ENCODE data around the gene ADK.

Gene ADK

DNA sequence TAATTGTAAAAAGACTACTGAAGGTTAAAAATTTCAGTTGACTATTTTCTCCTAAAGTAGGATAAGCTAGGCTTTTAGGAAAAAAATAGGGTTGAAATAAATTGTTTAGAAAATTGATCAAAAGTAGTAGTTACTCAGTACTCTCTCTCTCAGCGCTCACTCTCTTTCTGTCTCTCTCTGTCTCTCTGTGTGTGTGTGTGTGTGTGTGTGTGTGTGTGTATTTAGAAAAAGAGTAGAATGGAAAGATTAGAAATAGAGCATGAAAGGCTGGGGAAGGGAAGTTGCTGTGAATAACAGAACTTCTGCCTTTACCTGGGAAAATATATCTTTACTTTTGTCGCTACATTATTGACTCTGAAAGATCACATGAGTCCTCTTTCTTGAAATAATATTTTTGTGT lies 20.6 kb downstream of the ADK start:
- H3K4me1 ChIP-seq (ENCODE audit: insufficient read depth, low read length, poor library complexity, severe bottlenecking): peaks cover 9% of the 10 kb centered on the region

DNA sequence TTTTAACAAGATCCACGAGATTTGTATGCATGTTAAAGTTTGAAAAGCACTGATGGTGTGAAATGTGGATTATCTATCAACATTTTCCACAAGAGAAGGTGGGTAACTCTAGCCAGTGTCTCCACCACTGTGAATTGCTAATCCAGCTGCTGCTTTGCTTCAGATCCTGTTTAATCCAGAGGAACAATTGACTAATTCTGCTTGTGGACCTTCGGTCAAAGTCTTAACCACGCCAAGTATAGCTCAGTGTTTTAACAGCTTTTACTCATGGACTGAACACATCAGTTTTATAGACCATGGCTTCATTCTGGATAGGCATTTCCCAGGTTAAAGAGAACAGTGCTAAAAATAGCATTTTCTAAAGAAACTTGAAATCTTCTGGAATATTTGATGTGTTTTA lies 23.5 kb downstream of the ADK start:
- H3K4me1 ChIP-seq (ENCODE audit: insufficient read depth, low read length, poor library complexity, severe bottlenecking): peaks cover 30% of the 10 kb centered on the region
- H2AFZ ChIP-seq (ENCODE audit: low read length): no peak overlapping the region
- no peaks in the 10 kb centered on the region for H3K9me2 ChIP-seq (replicated peaks; ENCODE audit: low read depth, low read length)
- 0 out of 2 replicates have a peak, but pooled peaks cover 9% of the 10 kb centered on the region for H3F3A ChIP-seq (ENCODE audit: low read depth)
- no peaks in the 10 kb centered on the region for H3K27me3 ChIP-seq (ENCODE audit: insufficient read depth, low read length, poor library complexity, severe bottlenecking)
- no peak overlapping the region for H3K4me3 ChIP-seq (ENCODE audit: low read length, poor library complexity, severe bottlenecking)
- no peaks in the 10 kb centered on the region for H3K36me3 ChIP-seq (ENCODE audit: insufficient read depth, low read length)
- TF ChIP-seq EZH2phosphoT487 (IDR thresholded peaks at IDR 0.05; ENCODE audit: borderline replicate concordance): no peak
- TF ChIP-seq, protein P1, sequence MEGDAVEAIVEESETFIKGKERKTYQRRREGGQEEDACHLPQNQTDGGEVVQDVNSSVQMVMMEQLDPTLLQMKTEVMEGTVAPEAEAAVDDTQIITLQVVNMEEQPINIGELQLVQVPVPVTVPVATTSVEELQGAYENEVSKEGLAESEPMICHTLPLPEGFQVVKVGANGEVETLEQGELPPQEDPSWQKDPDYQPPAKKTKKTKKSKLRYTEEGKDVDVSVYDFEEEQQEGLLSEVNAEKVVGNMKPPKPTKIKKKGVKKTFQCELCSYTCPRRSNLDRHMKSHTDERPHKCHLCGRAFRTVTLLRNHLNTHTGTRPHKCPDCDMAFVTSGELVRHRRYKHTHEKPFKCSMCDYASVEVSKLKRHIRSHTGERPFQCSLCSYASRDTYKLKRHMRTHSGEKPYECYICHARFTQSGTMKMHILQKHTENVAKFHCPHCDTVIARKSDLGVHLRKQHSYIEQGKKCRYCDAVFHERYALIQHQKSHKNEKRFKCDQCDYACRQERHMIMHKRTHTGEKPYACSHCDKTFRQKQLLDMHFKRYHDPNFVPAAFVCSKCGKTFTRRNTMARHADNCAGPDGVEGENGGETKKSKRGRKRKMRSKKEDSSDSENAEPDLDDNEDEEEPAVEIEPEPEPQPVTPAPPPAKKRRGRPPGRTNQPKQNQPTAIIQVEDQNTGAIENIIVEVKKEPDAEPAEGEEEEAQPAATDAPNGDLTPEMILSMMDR (conservative IDR thresholded peaks at IDR 0.05; ENCODE audit: low read length): no peak
- no peaks in the 10 kb centered on the region for H3K9me3 ChIP-seq (ENCODE audit: insufficient read depth, low read depth, low read length)
- no peaks in the 10 kb centered on the region for H4K20me1 ChIP-seq (ENCODE audit: insufficient read depth, low read length, poor library complexity, severe bottlenecking)
- no peak overlapping the region for H3K9ac ChIP-seq (ENCODE audit: low read depth, low read length, poor library complexity, severe bottlenecking)
- H3K4me2 ChIP-seq (ENCODE audit: low read depth, low read length, poor library complexity, severe bottlenecking): no peak overlapping the region
- peaks cover 26% of the 10 kb centered on the region for H3K79me2 ChIP-seq (ENCODE audit: insufficient read depth, low read length)

More for the DNA sequence above, 20.6 kb downstream of the ADK start:
- Histone ChIP-seq H2AFZ (ENCODE audit: low read length) (no peak overlapping the region), H4K20me1 (ENCODE audit: insufficient read depth, low read length, poor library complexity, severe bottlenecking) (no peaks in the 10 kb centered on the region), H3K9ac (ENCODE audit: low read depth, low read length, poor library complexity, severe bottlenecking) (no peak overlapping the region), H3K79me2 (ENCODE audit: insufficient read depth, low read length) (peaks cover 2% of the 10 kb centered on the region; the same call in 1 of the 2 replicates), H3K36me3 (ENCODE audit: insufficient read depth, low read length) (no peaks in the 10 kb centered on the region), H3F3A (ENCODE audit: low read depth) (0 out of 2 replicates have a peak, but pooled peaks cover 4% of the 10 kb centered on the region), H3K9me2 (replicated peaks; ENCODE audit: low read depth, low read length) (no peaks in the 10 kb centered on the region), H3K4me2 (ENCODE audit: low read depth, low read length, poor library complexity, severe bottlenecking) (no peak overlapping the region), H3K27me3 (ENCODE audit: insufficient read depth, low read length, poor library complexity, severe bottlenecking) (no peaks in the 10 kb centered on the region), H3K4me3 (ENCODE audit: low read length, poor library complexity, severe bottlenecking) (no peak overlapping the region), H3K9me3 (ENCODE audit: insufficient read depth, low read depth, low read length) (no peaks in the 10 kb centered on the region)
- TF ChIP-seq, protein P1 (conservative IDR thresholded peaks at IDR 0.05; ENCODE audit: low read length): no peak

DNA sequence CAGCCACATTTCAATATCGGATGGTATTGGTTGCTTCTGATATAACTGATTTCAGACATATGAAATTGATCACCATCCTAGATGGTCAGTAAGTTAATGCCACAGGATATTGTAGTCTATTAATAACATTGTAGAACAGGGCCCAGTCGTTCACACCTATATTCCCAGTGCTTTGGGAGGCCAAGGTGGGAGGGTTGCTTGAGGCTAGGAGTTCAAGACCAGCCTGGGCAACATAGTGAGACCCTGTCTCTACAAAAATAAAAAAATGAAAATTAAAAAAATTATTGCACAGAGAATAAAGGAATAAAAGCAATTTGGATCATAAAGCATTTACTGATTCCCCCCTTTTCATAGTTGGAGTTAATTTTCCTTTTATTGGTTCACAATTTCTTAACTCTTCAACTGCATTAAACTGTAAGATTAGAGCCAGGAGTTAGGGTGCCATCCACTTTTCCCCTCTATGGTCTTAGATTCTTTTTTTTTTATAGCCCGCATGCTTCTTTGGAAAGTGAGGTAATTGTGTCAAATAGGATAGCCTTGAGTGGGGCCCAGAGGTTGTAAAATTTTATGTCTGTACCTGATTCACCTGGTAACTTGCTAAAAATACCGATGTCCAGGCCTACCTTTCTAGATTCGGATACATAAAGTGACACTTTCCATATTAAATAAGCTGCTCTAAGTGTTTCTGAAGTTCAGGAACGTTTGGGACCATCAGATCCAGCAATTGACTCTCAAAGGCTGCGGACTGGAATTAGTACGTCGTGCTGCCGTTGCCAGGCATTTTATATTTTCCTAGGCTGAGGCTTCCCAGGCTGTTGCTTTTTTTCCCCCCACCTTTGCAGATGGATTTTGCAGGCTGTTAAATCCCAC lies 24.7 kb downstream of the ADK start:
- Histone ChIP-seq H3K27me3 (ENCODE audit: insufficient read depth, low read length, poor library complexity, severe bottlenecking) (no peaks in the 10 kb centered on the region), H2AFZ (ENCODE audit: low read length) (peak overlapping the region; percentile 98), H3K79me2 (ENCODE audit: insufficient read depth, low read length) (peaks cover 30% of the 10 kb centered on the region), H3K4me2 (ENCODE audit: low read depth, low read length, poor library complexity, severe bottlenecking) (peak overlapping the region; percentile 95), H3K4me1 (ENCODE audit: insufficient read depth, low read length, poor library complexity, severe bottlenecking) (peaks cover 35% of the 10 kb centered on the region), H3K9me2 (replicated peaks; ENCODE audit: low read depth, low read length) (no peaks in the 10 kb centered on the region), H3K9ac (ENCODE audit: low read depth, low read length, poor library complexity, severe bottlenecking) (peak overlapping the region; percentile 86), H3F3A (ENCODE audit: low read depth) (0 out of 2 replicates have a peak, but pooled peaks cover 9% of the 10 kb centered on the region), H3K9me3 (ENCODE audit: insufficient read depth, low read depth, low read length) (no peaks in the 10 kb centered on the region), H3K36me3 (ENCODE audit: insufficient read depth, low read length) (no peaks in the 10 kb centered on the region), H4K20me1 (ENCODE audit: insufficient read depth, low read length, poor library complexity, severe bottlenecking) (no peaks in the 10 kb centered on the region), H3K4me3 (ENCODE audit: low read length, poor library complexity, severe bottlenecking) (peak overlapping the region; percentile 94)
- TF ChIP-seq, protein P1 (conservative IDR thresholded peaks at IDR 0.05; ENCODE audit: low read length): no peak
- TF ChIP-seq EZH2phosphoT487 (IDR thresholded peaks at IDR 0.05; ENCODE audit: borderline replicate concordance): no peak

All from Loucy (cell line).